GM10248 (cell line): ENCODE measurements around the gene ATPAF2.

ENCODE experiments used
- CTCF ChIA-PET: fragments of 300-600 bp; sonication (Branson Sonifier 250); formaldehyde crosslinking; extraction: SDS; loops from one replicate; lab custom pipeline; 2021; ENCODE audit warnings: antibody characterized with exemption; lab: Yijun Ruan, JAX
- POLR2A ChIA-PET: fragments of 350-650 bp; sonication (Branson Sonifier 250); formaldehyde crosslinking; extraction: SDS; loops from one replicate; lab custom pipeline; 2020; ENCODE audit warnings: antibody characterized with exemption; lab: Yijun Ruan, JAX
- DNase-seq: peaks from one replicate; pipeline ENCODE4 v3.0.0; 2012; ENCODE audit errors: extremely low spot score
- CTCF ChIP-seq: IDR thresholded peaks from 2 replicates; pipeline ENCODE4 v1.5.1; 2012; ENCODE audit warnings: mild to moderate bottlenecking, low read depth; ENCODE audit errors: extremely low read depth, missing control alignments, control extremely low read depth

The ATPAF2 gene

GRCh38 chr17:18033442-18034099, 5.4 kb downstream of the ATPAF2 start:
- POLR2A ChIA-PET: interaction anchor here (0.7 kb wide), 1 partner anchor 267 kb away, joined by 3 read pairs; no protein-coding TSS in a partner anchor
- peak; percentile 63 for TF ChIP-seq CTCF
- CTCF ChIA-PET: interaction anchor here (0.7 to 4.0 kb wide), 39 partner anchors 9 to 537 kb away, joined by 3 to 50 read pairs (median 4); partner anchors contain the start of genes DRC3, RASD1 and TOM1L2
- peak; percentile 80 for DNase-seq

DNA sequence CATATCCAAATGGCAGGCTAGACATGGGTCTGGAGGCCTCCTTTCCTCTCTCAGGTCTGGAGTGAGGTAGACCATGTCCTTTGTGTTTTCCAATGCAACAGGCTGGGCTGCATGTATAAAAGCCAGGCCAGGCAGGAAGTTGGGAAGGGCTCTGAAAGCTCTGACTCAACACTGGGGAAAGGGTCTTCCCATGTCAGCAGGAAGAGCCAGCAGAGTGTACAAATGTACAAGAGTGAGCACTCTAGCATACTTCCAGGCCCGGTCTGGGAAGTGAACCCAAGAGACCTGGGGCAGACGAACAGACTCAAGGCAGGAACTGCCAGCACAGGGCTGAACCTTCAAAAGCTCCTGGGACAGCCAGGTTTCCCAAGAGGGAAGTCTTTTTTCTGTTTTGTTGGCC, 7.0 kb downstream of the ATPAF2 start:
- no peak for DNase-seq
- ChIA-PET CTCF (interaction anchor here (0.9 to 4.0 kb wide), 7 partner anchors 7 to 350 kb away, joined by 3 to 50 read pairs (median 10); no protein-coding TSS in a partner anchor), POLR2A (no interaction called here)
- no peak for TF ChIP-seq CTCF

DNA sequence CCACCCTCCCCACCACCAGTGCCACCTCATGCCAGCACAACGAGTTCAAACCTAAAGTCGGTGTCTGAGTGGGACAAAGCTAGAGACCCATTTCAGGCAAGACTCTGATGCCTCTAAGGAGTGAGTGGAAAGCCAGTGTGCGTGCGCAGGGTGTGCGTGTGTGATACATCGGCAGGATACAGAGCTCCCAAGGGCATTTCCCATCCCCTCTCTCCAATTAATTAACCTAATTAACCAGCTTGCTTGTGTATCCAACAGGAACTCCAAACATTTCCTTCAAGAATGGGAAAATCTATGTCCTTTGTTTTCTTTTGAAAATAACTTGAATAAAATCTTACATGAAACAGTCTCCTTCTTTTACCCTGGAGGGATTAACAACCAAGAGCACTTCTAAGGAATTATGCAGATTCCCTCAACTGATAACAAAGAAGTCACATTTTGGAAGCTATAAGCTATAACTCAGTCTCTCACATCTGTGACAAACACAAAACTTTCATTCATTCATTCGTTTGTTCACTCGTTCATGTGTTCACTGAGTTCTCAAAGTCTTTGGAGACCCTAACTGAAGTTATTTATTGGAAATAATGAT, 9.9 kb downstream of the ATPAF2 start:
- POLR2A ChIA-PET: no interaction called here
- CTCF ChIA-PET: interaction anchor here (1.1 to 4.9 kb wide), 4 partner anchors 9 to 169 kb away, joined by 3 to 19 read pairs (median 4); no protein-coding TSS in a partner anchor
- no peak for TF ChIP-seq CTCF
- DNase-seq: no peak

- ChIA-PET POLR2A (no interaction called here), CTCF (interaction anchor here (1.1 to 4.9 kb wide), 6 partner anchors 10 to 168 kb away, joined by 3 to 19 read pairs (median 4); no protein-coding TSS in a partner anchor)
- TF ChIP-seq CTCF: no peak
Observed at GRCh38 chr17:18028114-18028951, 10.6 kb downstream of the ATPAF2 start.

GRCh38 chr17:18027280-18027679, 11.7 kb downstream of the ATPAF2 start:
- POLR2A ChIA-PET: no interaction called here
- no peak for TF ChIP-seq CTCF

More at GRCh38 chr17:18028114-18028951, 10.6 kb downstream of the ATPAF2 start:
- DNase-seq: no peak

More at GRCh38 chr17:18027280-18027679, 11.7 kb downstream of the ATPAF2 start:
- DNase-seq: no peak
- CTCF ChIA-PET: interaction anchor here (1.3 to 4.9 kb wide), 3 partner anchors 108 to 166 kb away, joined by 3 to 19 read pairs (median 5); no protein-coding TSS in a partner anchor
